NCI-H524 (cell line): Measurements from ENCODE around the gene TTC9B.
A peak's percentile ranks its signal among the peaks of the same experiment; 100 is the strongest.
"Not testable (repeated sequence)": the region's sequence is repeated elsewhere in the genome, so short reads cannot be mapped to it uniquely, and the experiment has no call there.

Source experiments
- DNase-seq, 2 experiments: peaks; one replicate each; lab custom pipeline; 2025; lab: John Stamatoyannopoulos, UW

TTC9B gene

DNA sequence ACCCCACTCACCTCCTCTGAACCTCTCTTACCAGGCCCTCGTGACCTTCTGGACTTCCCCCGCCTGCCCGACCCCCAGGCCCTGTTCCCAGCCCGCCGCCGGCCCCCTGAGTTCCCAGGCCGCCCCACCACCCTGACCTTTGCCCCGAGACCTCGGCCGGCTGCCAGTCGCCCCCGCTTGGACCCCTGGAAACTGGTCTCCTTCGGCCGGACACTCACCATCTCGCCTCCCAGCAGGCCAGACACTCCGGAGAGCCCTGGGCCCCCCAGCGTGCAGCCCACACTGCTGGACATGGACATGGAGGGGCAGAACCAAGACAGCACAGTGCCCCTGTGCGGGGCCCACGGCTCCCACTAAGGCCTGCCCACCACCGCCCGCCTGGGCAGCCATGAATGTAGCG, 3.2 kb downstream of the TTC9B start:
- no peak for DNase-seq

DNA sequence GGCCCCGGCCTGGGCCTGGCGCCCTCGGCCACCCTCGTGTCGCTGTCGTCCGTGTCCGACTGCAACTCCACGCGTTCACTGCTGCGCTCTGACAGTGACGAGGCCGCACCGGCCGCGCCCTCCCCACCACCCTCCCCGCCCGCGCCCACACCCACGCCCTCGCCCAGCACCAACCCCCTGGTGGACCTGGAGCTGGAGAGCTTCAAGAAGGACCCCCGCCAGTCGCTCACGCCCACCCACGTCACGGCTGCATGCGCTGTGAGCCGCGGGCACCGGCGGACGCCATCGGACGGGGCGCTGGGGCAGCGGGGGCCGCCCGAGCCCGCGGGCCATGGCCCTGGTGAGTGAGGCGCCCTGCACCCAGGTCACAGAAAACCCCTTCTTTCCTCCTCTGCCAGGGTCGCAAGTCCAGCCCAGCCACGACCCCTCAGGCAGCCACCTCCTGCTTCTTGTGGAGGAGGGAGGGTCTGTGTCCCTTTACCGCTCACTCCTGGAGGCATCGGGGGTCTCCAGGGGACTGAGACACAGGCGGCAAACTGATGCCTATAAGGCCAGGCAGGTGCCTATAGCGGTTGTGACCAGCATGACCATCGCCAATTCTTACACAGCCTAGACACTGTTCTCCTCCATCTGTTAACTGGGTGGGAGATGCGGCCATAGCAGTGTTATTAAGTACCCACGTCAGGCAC, 4.2 kb downstream of the TTC9B start:
- no peak for DNase-seq

DNA sequence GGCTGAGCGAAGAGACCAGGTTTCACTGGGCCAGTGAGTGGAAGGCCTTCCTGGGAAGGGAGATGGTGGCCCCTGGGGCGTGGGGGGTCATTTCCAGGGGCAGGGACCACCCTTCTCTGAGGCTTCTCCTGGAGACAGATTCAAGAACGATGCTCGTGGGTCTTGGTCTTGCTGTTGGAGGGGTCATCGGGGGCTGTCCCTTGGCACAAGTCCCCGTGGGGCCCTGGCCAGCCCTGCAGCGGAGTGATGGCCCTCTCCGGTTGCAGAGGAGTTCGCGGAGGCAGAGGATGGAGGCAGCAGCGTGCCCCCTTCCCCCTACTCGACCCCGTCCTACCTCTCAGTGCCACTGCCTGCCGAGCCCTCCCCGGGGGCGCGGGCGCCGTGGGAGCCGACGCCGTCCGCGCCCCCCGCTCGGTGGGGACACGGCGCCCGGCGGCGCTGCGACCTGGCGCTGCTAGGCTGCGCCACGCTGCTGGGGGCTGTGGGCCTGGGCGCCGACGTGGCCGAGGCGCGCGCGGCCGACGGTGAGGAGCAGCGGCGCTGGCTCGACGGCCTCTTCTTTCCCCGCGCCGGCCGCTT, 4.8 kb downstream of the TTC9B start:
- no peak for DNase-seq

DNA sequence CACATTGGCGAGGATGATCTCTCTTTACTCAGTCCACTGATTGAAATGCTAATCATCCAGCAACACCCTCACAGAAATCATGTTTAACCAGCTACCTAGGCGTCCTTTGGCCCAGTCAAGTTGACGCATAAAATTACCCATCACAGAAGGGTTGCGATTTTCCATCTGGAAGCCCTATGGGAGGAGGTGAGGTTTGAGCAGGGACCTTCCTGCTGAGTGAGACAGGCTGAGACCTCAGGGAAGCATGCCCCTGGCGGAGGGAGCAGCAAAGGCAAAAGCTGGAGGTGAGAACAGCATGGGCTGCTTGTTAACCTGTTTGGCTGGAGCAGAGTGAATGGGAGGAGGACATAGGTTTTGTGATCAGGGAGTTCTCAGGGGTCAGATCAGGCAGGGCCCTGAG, 7.3 kb downstream of the TTC9B start:
- DNase-seq: no peak

DNA sequence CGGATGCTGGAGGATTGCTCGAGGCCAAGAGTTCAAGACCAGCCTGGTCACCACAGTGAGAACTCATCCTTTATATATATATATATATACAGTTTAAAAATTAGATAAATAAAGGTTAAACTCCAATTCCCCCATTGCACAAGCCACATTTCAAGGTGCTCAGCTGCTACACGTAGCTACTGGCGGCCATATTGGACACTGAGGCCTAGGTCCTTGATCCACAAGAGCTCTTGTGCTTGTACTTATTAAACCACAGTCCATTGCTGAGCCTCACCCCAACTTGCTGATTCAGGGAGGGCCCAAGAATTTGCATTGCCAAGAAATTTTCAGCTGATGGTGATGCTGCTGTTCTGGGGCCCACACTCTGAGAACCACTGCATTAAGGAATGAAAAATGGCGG, 9.6 kb downstream of the TTC9B start:
- no peak for DNase-seq

DNA sequence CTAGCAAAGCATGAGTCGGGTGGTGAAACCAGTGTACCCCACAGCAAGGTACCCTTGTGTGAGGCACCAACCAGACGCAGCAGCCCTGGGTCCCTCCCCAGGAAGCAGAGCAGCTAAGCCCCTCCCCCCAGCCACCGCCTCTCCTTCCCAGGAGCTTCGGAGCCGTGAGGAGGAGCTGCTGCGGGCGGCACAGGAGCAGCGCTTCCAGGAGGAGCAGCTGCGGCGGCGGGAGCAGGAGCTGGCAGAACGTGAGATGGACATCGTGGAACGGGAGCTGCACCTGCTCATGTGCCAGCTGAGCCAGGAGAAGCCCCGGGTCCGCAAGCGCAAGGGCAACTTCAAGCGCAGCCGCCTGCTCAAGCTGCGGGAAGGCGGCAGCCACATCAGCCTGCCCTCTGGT, 12.4 kb downstream of the TTC9B start:
- no peak for DNase-seq

DNA sequence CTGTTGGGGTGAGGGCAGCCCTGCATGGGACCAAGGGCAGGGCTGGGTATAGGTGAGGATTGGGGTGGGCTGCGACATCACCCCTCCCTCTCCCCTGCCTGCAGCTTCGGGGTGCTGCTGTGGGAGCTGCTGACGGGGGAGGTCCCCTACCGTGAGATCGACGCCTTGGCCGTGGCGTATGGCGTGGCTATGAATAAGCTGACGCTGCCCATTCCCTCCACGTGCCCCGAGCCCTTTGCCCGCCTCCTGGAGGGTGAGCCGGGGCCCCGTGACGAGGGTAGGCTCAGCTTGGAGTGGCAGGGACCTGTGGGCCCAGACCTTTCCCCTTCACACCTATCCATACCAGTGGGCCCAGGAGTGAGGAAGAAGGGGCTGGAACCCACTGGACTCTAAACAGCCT, 13.8 kb downstream of the TTC9B start:
- DNase-seq: no peak

DNA sequence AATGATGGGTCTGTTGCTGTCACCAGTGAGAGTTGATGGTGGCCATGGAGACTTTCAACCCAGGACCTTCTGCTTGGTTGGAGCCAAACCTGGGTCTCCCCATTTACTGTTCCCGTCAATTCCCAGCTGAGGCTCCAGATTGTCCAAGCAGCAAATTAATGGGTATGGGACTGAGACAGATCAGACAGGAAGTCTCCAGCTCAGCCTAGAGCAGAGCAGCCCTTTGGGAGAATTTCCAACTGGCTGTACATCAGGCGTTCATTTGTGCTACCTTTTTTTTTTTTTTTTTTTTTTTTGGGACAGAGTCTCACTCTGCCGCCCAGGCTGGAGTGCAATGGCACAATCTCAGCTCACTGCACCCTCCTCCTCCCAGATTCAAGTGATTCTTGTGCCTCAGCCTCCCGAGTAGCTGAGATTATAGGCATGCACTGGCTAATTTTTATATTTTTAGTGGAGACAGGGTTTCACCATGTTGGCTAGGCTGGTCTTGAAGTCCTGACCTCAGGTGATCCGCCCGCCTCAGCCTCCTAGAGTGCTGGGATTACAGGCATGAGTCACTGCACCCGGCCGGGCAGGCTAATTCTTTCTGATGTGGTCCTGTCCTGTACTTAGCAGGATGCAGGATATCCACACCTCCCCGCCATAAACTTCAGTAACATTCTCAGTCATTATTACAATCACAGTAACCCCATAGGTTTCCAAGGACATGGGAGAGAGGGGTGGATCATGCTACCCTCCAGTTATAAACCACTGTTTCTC, 17.7 kb downstream of the TTC9B start:
- no peak for DNase-seq

DNA sequence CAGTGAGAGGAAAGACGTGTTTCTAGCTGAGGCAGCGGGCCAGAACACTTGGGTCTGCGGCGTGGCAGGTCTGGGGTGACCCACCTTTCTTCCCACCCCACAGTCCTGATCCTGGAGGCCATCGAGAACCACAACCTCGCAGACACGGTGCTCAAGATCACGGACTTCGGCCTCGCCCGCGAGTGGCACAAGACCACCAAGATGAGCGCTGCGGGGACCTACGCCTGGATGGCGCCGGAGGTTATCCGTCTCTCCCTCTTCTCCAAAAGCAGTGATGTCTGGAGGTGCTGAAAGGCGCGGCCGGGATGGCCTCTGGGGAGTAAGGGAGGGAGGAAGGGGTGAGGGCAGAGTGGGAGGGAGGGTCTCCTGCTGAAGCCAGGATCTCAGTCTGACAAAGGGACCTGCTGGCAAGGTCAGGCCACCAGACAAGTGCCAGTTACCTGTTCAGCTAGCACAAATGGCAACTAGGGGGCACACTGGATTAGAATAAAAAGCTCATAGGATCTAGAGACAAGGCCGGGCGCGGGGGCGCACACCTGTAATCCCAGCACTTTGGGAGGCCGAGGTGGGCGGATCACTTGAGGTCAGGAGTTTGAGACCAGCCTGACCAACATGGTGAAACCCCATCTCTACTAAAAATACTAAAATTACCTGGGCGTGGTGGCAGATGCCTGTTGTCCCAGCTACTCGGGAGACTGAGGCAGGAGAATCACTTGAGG, 19.8 kb downstream of the TTC9B start:
- DNase-seq: no peak

DNA sequence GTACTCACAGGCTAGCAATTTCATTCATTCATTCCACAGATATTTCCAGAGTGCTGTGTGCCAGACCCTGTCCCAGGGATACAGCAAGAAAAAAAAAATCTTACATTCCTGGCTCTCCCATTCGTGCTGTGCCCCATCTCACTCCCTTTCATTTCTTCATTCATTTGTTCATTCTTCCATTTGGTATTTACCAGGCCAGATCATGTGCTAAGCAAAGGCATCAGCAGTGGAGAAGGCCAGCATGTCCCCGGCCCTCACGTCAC, 24.7 kb downstream of the TTC9B start:
- no peak for DNase-seq

DNA sequence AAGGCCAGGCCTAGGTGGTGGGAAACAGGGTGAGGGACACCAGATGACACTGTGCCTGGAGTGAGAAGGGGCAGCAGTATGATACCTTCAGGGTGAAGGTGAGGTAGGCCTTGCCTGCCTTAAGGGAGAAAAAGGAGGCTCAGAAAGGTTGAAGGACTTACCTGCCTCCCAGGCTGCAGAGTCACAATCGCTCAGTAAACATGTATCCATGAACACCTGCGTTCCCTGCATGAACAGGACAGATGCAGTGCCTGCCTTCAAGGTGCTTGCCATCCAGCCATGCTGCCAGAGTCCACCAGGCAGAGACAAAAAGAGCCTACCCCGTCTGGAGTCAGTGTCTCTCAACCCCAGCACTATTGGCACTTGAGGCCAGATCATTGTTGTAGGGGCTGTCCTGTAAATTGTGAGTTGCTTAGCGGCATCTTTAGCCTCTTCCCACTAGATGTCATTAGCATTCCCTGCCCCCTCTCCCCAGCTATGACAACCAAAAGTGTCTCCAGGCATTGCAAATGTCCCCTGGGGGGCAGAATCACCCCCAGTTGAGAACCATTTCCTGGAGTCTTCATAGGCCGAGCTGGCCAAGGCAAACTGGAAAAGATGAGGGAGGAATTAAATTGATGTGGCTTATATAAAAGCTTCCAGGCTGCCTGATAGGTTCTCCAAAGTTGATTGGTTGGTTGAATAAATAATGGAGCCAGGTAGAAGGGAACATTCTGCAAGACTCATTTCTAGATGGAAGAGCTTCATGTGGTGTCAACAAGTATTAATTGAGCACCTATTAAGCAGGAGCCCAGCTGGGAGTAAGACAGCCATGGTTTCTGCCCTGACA, 25.2 kb downstream of the TTC9B start:
- no peak for DNase-seq

DNA sequence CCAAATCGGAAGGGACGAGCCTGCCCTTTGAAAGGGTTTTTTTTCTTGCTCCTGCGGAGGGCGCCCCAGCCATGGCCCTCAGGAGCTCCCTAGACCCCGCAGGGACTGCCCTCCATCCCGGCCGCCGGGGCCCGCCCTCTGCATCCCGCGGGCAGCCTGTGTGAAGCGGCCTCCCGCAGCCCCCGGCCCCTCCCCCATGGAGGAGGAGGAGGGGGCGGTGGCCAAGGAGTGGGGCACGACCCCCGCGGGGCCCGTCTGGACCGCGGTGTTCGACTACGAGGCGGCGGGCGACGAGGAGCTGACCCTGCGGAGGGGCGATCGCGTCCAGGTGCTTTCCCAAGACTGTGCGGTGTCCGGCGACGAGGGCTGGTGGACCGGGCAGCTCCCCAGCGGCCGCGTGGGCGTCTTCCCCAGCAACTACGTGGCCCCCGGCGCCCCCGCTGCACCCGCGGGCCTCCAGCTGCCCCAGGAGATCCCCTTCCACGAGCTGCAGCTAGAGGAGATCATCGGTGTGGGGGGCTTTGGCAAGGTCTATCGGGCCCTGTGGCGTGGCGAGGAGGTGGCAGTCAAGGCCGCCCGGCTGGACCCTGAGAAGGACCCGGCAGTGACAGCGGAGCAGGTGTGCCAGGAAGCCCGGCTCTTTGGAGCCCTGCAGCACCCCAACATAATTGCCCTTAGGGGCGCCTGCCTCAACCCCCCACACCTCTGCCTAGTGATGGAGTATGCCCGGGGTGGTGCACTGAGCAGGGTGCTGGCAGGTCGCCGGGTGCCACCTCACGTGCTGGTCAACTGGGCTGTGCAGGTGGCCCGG, 26.1 kb downstream of the TTC9B start:
- peak; percentile 14 to 49 for DNase-seq

DNA sequence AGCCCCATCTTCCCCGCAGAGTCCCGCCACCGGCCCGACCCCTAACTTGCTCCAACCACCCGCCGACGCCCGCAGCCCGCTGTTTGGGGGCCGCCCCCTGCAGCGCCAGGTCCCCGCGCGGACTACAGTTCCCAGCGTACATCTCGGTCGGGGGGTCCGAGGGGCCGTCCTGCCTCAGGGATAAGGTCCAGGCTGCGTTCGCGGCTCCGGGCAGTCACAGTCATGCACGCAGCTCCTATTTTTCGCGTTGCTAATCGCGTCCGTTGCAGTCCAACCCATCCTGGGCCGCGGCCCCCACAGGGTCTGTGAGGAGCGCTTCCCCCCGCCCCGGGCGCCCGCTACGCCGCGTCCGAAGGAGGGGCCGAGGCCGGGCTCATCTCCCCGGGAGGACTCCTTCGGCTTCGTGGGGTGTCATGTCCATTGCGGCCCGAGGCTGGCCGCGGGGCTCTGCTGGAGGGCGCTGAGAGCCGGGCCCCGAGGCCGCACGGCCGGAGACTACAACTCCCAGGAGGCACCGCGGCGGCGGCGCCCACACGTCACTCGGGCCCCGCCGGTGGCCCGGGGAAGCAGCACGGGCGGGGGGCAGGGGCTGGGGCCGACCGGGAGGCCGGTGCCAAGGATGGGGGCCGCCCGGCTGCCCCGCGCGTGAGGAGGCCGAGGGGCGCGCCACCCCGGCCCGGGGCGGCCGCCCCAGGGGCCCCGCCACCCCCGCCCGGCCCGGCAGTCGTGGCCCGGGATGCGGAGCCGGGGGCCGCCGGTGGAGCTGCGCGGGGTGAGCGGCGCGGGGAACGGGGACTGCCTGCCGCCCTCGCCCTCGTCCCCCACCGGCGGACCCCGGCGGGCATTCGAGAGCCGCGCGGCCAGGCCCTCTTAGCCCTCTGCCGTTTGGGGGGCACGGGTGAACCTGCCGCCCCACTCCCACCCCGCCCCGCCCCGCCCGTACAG, 27.0 kb downstream of the TTC9B start, which contains the start of gene MAP3K10:
Gene MAP3K10, plus strand, starts transcription at position 536 of the 945 bp plus-strand sequence. CDS start 606 bp downstream, outside the sequence.
- DNase-seq: peak; percentile 51 to 69

DNA sequence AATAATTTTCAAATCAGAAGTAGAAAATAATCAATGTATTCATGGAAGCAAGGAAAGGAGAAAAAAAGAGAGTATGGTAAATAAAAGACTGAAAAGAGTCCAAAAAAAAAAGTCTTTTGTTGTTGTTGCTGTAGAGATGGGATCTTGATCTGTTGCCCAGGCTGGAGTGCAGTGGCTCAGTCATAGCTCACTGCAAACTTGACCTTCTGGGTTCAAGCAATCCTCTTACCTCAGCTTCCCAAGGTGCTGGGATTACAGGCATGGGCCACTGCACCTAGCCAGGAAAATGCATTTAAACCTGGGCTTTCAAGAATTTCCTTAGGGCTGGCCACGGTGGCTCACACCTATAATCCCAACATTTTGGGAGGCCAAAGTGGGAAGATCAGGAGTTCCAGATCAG, 33.9 kb downstream of the TTC9B start:
- no peak for DNase-seq

DNA sequence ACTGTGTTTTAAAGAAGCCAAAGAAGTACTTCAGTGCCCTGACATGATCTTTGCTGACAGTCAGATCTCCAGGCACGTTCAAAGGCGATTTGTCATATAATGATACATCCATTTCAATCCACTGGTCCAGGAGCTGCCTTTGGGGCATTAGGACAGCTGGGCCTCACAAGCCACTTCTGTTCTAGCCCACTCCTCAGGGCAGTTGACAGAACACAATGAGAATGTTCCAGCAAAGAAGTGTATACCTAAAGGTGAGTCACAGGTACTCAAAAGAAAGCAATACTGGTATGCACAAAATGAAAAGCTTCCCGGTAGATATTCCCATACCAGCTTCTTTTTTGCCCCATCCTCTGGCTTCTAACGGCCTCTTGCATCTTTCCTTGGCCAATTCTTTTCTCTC, 39.4 kb downstream of the TTC9B start:
- DNase-seq: no peak

DNA sequence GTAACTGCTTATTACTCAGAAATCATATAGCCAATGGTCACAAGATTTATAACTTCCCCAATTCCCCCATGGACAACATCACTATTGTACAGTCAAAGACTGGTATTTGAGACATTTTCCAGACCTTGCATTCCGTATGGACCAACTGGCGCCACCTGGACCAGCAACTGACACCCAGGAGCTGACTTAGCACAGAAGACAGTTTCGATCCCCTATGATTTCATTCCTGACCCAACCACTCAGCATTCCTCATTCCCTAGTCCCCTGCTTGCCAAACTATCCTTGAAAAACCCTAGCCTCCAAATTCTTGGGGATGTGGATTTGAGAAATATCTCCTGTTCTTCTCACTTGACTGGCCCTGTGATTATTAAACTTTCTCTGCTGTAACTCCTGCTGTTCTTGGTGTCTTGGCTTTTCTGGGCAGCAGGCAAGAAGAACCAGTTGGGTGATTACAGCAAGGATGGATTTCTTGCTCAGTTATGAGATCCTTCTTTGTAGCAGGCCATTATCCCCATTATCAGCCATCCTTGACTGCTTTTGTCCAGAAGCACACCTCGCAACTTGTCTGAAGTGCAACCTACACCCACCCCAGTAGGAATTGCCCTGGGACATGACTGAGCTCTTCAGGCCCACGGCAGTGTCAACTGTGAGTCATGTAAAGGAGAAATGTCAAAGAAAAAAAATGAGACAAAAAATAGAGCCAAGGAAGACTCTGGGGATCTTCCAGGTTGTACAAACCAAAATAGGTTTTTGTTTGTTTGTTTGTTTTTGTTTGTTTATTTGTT, 40.7 kb downstream of the TTC9B start:
- no peak for DNase-seq

DNA sequence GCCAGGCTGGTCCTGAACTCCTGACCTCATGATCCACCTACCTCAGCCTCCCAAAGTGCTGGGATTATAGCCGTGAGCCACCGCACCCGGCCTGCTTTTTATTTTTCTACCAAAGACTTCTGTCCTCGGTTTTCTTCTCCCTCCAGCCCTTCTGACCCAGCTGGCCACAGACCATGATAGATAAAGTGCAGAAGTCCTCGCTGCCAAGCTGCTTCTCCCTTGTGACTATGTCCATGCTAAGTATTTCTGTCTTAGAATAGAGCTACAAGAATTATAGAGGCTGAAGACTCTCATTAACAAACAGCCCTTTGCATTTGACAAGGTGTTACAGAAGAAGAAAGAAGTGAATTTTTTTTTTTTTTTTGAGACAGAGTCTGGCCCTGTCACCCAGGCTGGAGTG, 42.4 kb downstream of the TTC9B start:
- no peak for DNase-seq

DNA sequence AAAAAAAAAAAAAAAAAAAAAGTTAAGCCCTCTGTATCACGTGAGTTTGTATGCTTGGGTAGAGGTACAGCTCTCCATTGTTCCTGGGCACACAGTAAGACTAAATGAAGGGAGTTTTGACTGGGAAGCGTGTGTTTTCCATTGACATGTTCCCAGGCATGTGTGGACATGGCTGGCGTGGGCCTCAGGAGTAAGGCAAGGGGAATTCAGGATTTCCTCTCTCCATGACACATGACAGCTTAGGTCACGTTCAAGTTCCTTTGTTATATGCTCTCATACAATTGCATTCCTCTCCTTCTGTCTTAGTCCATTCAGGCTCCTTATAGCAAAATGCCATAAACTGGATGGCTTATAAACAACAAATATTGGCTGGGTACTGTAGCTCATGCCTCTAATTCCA, 44.1 kb downstream of the TTC9B start:
- DNase-seq: no peak

DNA sequence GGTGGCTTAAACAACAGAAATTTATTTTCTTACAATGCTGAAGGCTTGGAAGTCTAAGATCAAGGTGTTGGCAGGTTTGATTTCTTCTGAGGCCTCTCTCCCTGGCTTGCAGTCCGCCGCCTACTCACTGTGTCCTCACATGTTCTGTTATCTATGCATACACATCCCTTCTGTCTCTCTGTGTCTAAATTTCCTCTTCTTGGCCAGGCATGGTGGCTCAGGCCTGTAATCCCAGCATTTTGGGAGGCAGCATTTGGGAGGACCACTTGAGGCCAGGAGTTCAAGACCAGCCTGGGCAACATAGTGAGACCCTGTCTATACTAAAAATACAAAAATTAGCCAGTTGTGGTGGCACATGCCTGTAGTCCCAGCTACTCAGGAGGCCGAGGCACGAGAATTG, 46.9 kb downstream of the TTC9B start:
- DNase-seq: not testable (repeated sequence)
